RWPE2 (cell line): ENCODE results near the gene SYMPK.
A peak's percentile ranks its signal among the peaks of the same experiment; 100 is the strongest.

ENCODE experiments used
- ATAC-seq: fragments of 200-7000 bp; cut with Tn5 transposase; 3 replicates; pipeline ENCODE4 v1.9.1; 2021; ENCODE audit warnings: low read depth
- DNase-seq: peaks from one replicate; pipeline ENCODE4 v3.0.0-alpha.2; 2020; ENCODE audit warnings: low spot score
- H3K27ac ChIP-seq: fragments of 450-650 bp; 2 replicates; pipeline ENCODE4 v1.5.1; 2017; ENCODE audit warnings: mild to moderate bottlenecking; ENCODE audit not compliant: poor library complexity, severe bottlenecking
- H3K27me3 ChIP-seq: fragments of 250-450 bp; sonication (Bioruptor Pico); 2 replicates; pipeline ENCODE4 v1.5.1; 2021; ENCODE audit warnings: mild to moderate bottlenecking, moderate library complexity; ENCODE audit not compliant: insufficient read depth, poor library complexity, severe bottlenecking
- H3K36me3 ChIP-seq: fragments of 250-450 bp; sonication (Bioruptor Pico); 2 replicates; pipeline ENCODE4 v1.5.1; 2020; ENCODE audit warnings: low read depth, mild to moderate bottlenecking, moderate library complexity
- H3K4me1 ChIP-seq: fragments of 250-450 bp; sonication (Bioruptor Pico); 2 replicates; pipeline ENCODE4 v1.5.1; 2021; ENCODE audit warnings: mild to moderate bottlenecking, moderate library complexity; ENCODE audit not compliant: insufficient read depth, poor library complexity, severe bottlenecking
- H3K4me3 ChIP-seq: fragments of 250-450 bp; sonication (Bioruptor Pico); 2 replicates; pipeline ENCODE4 v1.5.1; 2021; ENCODE audit warnings: mild to moderate bottlenecking, moderate library complexity; ENCODE audit not compliant: severe bottlenecking
- H3K9me3 ChIP-seq: fragments of 250-450 bp; sonication (Bioruptor Pico); 2 replicates; pipeline ENCODE4 v1.5.1; 2021; ENCODE audit warnings: mild to moderate bottlenecking, moderate library complexity; ENCODE audit not compliant: severe bottlenecking
- CTCF ChIP-seq: fragments of 450-650 bp; IDR thresholded peaks from one replicate; pipeline ENCODE4 v1.5.1; 2017; ENCODE audit warnings: mild to moderate bottlenecking, moderate library complexity; ENCODE audit not compliant: poor library complexity, severe bottlenecking

The SYMPK gene

GRCh38 chr19:45793178-45793564 is 69.8 kb downstream of the SYMPK start:
- no peak for TF ChIP-seq CTCF
- no peak for DNase-seq
- peaks cover 25% of the 10 kb centered on the region for H3K36me3 ChIP-seq
- H3K27ac ChIP-seq, result no peak overlapping the region
- H3K4me1 ChIP-seq, result peaks cover 3% of the 10 kb centered on the region
- no peaks in the 10 kb centered on the region for H3K9me3 ChIP-seq
- H3K4me3 ChIP-seq, result no peak overlapping the region
- no peak for ATAC-seq
- H3K27me3 ChIP-seq, result no peaks in the 10 kb centered on the region

- Histone ChIP-seq H3K4me3 (peak within 1 kb of the TSS; percentile 93), H3K27me3 (no peaks in the 10 kb centered on the region), H3K27ac (peak within 1 kb of the TSS; percentile 70), H3K4me1 (peaks cover 3% of the 10 kb centered on the region), H3K9me3 (no peaks in the 10 kb centered on the region), H3K36me3 (peaks cover 27% of the 10 kb centered on the region)
- no peak for TF ChIP-seq CTCF
- ATAC-seq (peak; percentile 94), DNase-seq (peak; percentile 99)
Observed at GRCh38 chr19:45792470-45793177, 70.3 kb downstream of the SYMPK start, which contains the start of gene DMWD. TSS of gene DMWD (minus strand) at chr19:45792845. CDS start at chr19:45792756, 89 bp downstream.

- Histone ChIP-seq H3K9me3 (no peaks in the 10 kb centered on the region), H3K27ac (peak overlapping the region; percentile 70), H3K4me3 (peak overlapping the region; percentile 93), H3K36me3 (peaks cover 30% of the 10 kb centered on the region), H3K4me1 (peaks cover 3% of the 10 kb centered on the region), H3K27me3 (no peaks in the 10 kb centered on the region)
- DNase-seq (no peak), ATAC-seq (no peak)
- no peak for TF ChIP-seq CTCF
Observed at GRCh38 chr19:45791744-45792469, 71.0 kb downstream of the SYMPK start.

GRCh38 chr19:45790942-45791341 is 72.0 kb downstream of the SYMPK start:
- Histone ChIP-seq H3K4me3 (peak overlapping the region; percentile 93), H3K4me1 (peaks cover 3% of the 10 kb centered on the region), H3K27me3 (no peaks in the 10 kb centered on the region), H3K9me3 (no peaks in the 10 kb centered on the region), H3K27ac (no peak overlapping the region), H3K36me3 (peaks cover 30% of the 10 kb centered on the region)
- TF ChIP-seq CTCF, result no peak
- ATAC-seq (no peak), DNase-seq (no peak)
